ENCODE results near the gene DOCK2. TPM values are rescaled to one million over a fixed set of nuclear protein-coding genes. Genes with fewer than 3 reads are reported as not detected.

DOCK2 gene
- total and polyA plus RNA-seq, 7 donors: 2.3 to 21.1 (median 12.5) TPM

DNA sequence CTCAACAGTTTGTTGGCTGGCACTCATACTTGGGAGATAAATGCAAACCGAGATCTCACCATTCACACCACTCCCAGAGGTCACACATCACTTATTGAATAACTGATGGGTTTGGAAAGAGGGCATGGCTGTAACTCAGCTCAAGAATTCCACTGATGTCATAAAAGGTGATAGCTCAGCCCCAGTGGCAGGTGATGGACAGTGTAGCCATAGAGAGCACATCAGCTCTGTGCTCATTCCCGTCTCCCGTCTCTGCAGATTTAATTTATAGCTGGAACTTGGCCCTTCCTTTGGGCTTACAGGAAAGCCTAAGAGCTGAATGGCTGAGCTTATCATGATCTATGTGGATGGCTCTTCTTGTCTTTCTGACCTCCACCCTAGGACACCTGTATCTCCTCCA, 283.4 kb downstream of the DOCK2 start:
- TF ChIP-seq, protein P1, sequence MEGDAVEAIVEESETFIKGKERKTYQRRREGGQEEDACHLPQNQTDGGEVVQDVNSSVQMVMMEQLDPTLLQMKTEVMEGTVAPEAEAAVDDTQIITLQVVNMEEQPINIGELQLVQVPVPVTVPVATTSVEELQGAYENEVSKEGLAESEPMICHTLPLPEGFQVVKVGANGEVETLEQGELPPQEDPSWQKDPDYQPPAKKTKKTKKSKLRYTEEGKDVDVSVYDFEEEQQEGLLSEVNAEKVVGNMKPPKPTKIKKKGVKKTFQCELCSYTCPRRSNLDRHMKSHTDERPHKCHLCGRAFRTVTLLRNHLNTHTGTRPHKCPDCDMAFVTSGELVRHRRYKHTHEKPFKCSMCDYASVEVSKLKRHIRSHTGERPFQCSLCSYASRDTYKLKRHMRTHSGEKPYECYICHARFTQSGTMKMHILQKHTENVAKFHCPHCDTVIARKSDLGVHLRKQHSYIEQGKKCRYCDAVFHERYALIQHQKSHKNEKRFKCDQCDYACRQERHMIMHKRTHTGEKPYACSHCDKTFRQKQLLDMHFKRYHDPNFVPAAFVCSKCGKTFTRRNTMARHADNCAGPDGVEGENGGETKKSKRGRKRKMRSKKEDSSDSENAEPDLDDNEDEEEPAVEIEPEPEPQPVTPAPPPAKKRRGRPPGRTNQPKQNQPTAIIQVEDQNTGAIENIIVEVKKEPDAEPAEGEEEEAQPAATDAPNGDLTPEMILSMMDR (IDR thresholded peaks at IDR 0.05): no peak
- TF ChIP-seq EP300 (IDR thresholded peaks at IDR 0.05): no peak
- no peak for TF ChIP-seq POLR2A (IDR thresholded peaks at IDR 0.05)
- TF ChIP-seq POLR2AphosphoS5 (IDR thresholded peaks at IDR 0.05): no peak
- H3K4me1 ChIP-seq: no peaks in the 10 kb centered on the region
- no peak overlapping the region for H3K27ac ChIP-seq
- H3K27me3 ChIP-seq: no peaks in the 10 kb centered on the region
- whole genome bisulfite sequencing, 2 donors: 44 to 70% methylated on average over 3 of the region's 3 CpGs
- H3K36me3 ChIP-seq: no peaks in the 10 kb centered on the region
- H3K4me3 ChIP-seq: no peak overlapping the region
- DNase-seq: no peak
- intact Hi-C loops (cut with DNase I): no loop called here
- H3K9me3 ChIP-seq: no peaks in the 10 kb centered on the region

DNA sequence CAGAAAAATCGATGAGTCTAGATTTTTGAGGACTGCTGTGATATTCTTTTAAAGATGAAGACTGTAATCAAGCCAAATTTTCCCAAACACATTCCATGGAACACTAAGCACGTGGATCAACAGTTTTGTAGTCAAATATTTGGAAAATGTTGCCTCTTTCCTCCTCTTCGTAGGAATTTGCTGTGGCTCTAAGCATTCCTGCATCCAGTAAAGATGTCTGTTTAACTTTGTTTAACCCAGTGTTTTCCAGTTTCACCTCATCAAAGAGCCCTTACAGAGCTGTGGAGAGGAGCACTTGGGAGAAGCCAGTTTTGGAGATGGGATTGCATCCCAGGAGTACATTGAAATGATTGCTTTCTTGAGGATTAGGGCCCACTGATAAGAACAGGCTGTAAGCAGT, 284.3 kb downstream of the DOCK2 start:
- Histone ChIP-seq H3K4me3 (no peak overlapping the region), H3K36me3 (no peaks in the 10 kb centered on the region), H3K4me1 (no peaks in the 10 kb centered on the region), H3K27ac (no peak overlapping the region), H3K27me3 (no peaks in the 10 kb centered on the region), H3K9me3 (no peaks in the 10 kb centered on the region)
- intact Hi-C loops (cut with DNase I): no loop called here
- WGBS, 2 donors: 41 to 61% methylated on average over 3 of the region's 3 CpGs
- no peak for DNase-seq
- TF ChIP-seq EP300 (IDR thresholded peaks at IDR 0.05) (no peak), POLR2A (IDR thresholded peaks at IDR 0.05) (no peak), POLR2AphosphoS5 (IDR thresholded peaks at IDR 0.05) (no peak)
- TF ChIP-seq, protein P1 (IDR thresholded peaks at IDR 0.05): no peak

DNA sequence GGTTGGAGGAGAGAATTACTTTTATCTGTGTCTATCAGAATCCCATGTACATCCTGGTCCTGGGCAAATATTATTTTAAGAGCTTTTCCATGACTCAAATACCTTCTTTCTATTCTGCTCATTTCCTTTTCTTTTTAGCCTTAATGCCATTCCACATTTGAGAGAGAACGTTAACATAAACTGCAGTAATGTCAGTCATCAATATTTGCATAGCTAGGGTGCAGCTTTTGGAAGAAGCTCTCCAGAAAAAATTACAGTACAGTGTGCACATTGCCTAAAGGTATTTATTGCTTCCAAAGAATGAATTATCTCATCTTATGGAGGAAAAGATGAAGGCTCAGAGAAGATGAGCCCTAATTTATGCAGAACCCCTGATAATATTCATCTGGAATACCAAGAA, 284.9 kb downstream of the DOCK2 start:
- no peaks in the 10 kb centered on the region for H3K36me3 ChIP-seq
- no peaks in the 10 kb centered on the region for H3K4me1 ChIP-seq
- 8 to 57% methylated on average over 1 of the region's 1 CpG for WGBS, 2 donors
- TF ChIP-seq POLR2A (IDR thresholded peaks at IDR 0.05) (no peak), EP300 (IDR thresholded peaks at IDR 0.05) (no peak), POLR2AphosphoS5 (IDR thresholded peaks at IDR 0.05) (no peak)
- TF ChIP-seq, protein P1 (IDR thresholded peaks at IDR 0.05): no peak
- no peak for DNase-seq
- intact Hi-C loops (cut with DNase I): no loop called here
- no peak overlapping the region for H3K27ac ChIP-seq
- H3K9me3 ChIP-seq: no peaks in the 10 kb centered on the region
- no peaks in the 10 kb centered on the region for H3K27me3 ChIP-seq
- H3K4me3 ChIP-seq: no peak overlapping the region

DNA sequence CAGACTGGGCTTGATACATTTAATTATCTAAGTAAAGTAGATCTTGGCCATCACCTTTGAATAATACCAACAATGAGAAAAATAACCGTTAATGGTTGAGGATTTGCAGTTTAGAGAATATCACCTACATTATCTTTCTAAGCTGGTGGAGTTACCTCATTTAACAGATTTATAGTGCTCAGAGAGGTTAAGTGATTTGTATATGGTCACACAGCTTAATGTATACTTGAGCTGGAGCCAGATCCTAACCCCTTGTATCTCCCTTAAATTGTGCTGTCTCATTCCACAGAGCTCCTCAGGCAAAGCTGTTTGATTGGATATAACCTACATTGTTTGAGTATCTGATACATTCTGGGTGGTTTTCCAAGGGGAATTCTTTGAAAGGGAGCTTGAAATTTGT, 285.4 kb downstream of the DOCK2 start:
- Histone ChIP-seq H3K36me3 (no peaks in the 10 kb centered on the region), H3K4me3 (no peak overlapping the region), H3K27me3 (no peaks in the 10 kb centered on the region), H3K27ac (no peak overlapping the region), H3K4me1 (no peaks in the 10 kb centered on the region), H3K9me3 (no peaks in the 10 kb centered on the region)
- intact Hi-C loops (cut with DNase I): no loop called here
- WGBS, 2 donors: 83 to 93% methylated on average over 1 of the region's 1 CpG
- no peak for DNase-seq
- no peak for TF ChIP-seq POLR2AphosphoS5 (IDR thresholded peaks at IDR 0.05)
- no peak for TF ChIP-seq POLR2A (IDR thresholded peaks at IDR 0.05)
- TF ChIP-seq, protein P1 (IDR thresholded peaks at IDR 0.05): no peak
- TF ChIP-seq EP300 (IDR thresholded peaks at IDR 0.05): no peak

DNA sequence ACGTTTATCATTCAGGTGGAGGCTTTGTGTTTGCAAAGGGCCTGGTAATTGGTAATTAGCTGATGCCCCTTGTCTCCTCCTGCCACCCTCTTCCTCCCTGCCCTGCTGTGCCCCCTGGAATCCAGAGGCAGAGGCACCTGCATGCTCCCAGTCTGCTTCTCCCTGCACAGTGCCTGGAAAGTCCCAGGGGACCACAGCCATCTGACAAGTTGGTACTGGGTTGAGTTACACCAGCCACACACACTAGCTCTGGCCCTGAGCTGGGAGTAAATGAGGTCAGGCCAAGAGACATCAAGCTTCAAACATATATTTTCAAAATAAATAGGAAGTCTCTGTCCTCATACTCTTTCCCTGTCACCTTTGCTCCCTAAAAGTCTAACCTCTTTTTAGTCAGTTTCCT, 286.9 kb downstream of the DOCK2 start:
- intact Hi-C loops (cut with DNase I): no loop called here
- DNase-seq: no peak
- Histone ChIP-seq H3K27me3 (no peaks in the 10 kb centered on the region), H3K27ac (no peak overlapping the region), H3K4me3 (no peak overlapping the region), H3K4me1 (no peaks in the 10 kb centered on the region), H3K36me3 (no peaks in the 10 kb centered on the region), H3K9me3 (no peaks in the 10 kb centered on the region)
- TF ChIP-seq POLR2A (IDR thresholded peaks at IDR 0.05): no peak
- TF ChIP-seq, protein P1 (IDR thresholded peaks at IDR 0.05): no peak
- TF ChIP-seq POLR2AphosphoS5 (IDR thresholded peaks at IDR 0.05): no peak
- TF ChIP-seq EP300 (IDR thresholded peaks at IDR 0.05): no peak
- WGBS, 2 donors: 64 to 80% methylated on average over 1 of the region's 1 CpG
